GM23338 (cell line): ENCODE measurements around the gene FPR1. TPM values are rescaled to one million over a fixed set of nuclear protein-coding genes. Genes with fewer than 3 reads are reported as not detected.

Experiments used
- ATAC-seq: fragments of 200-7000 bp; cut with Tn5 transposase; 3 replicates; pipeline ENCODE4 v1.9.1; 2020
- DNase-seq: peaks from one replicate; pipeline ENCODE4 v3.0.0-alpha.2; 2015; ENCODE audit warnings: low spot score
- H2AFZ ChIP-seq: fragments of 200-600 bp; sonication (generic); 2 replicates; pipeline ENCODE4 v1.8.0; 2016; ENCODE audit warnings: antibody characterized with exemption, mild to moderate bottlenecking, moderate library complexity
- H3F3A ChIP-seq: fragments of 200-600 bp; sonication (generic); replicated peaks from 2 replicates; pipeline ENCODE4 v1.8.0; 2017; ENCODE audit warnings: antibody characterized with exemption, mixed run types, low read depth
- H3K27ac ChIP-seq: fragments of 200-600 bp; sonication (generic); 2 replicates; pipeline ENCODE4 v1.6.1; 2016; ENCODE audit warnings: low read depth
- H3K27me3 ChIP-seq: fragments of 200-600 bp; sonication (generic); 2 replicates; pipeline ENCODE4 v1.8.0; 2016; ENCODE audit warnings: mild to moderate bottlenecking, mixed run types, moderate library complexity; ENCODE audit not compliant: insufficient read depth
- H3K36me3 ChIP-seq: fragments of 200-600 bp; sonication (generic); 2 replicates; pipeline ENCODE4 v1.8.0; 2016; ENCODE audit warnings: mild to moderate bottlenecking; ENCODE audit not compliant: insufficient read depth
- H3K4me1 ChIP-seq: fragments of 200-600 bp; sonication (generic); 2 replicates; pipeline ENCODE4 v1.8.0; 2016; ENCODE audit warnings: mild to moderate bottlenecking, moderate library complexity; ENCODE audit not compliant: insufficient read depth
- H3K4me2 ChIP-seq: fragments of 200-600 bp; sonication (generic); 2 replicates; pipeline ENCODE4 v1.7.1; 2017; ENCODE audit warnings: mixed run types
- H3K4me3 ChIP-seq: fragments of 200-600 bp; sonication (generic); 2 replicates; pipeline ENCODE4 v1.6.1; 2016; ENCODE audit warnings: mixed run types
- H3K79me2 ChIP-seq: fragments of 200-600 bp; sonication (generic); replicated peaks from 2 replicates; pipeline ENCODE4 v1.8.0; 2017; ENCODE audit warnings: mild to moderate bottlenecking; ENCODE audit not compliant: insufficient read depth
- H3K9me2 ChIP-seq: fragments of 200-600 bp; sonication (generic); 2 replicates; pipeline ENCODE4 v1.8.0; 2017; ENCODE audit not compliant: insufficient read depth
- H4K20me1 ChIP-seq: fragments of 200-600 bp; sonication (generic); replicated peaks from 2 replicates; pipeline ENCODE4 v1.8.0; 2017; ENCODE audit warnings: mild to moderate bottlenecking; ENCODE audit not compliant: insufficient read depth
- H3K27ac Mint-ChIP-seq: 2 replicates; pipeline ENCODE4 v1.8.0; 2020; ENCODE audit warnings: inconsistent platforms, mild to moderate bottlenecking, moderate library complexity, mixed read lengths
- H3K27me3 Mint-ChIP-seq: 3 replicates; pipeline ENCODE4 v1.8.0; 2022; ENCODE audit warnings: low read depth, mild to moderate bottlenecking, moderate library complexity, mixed read lengths, inconsistent platforms; ENCODE audit not compliant: insufficient read depth, poor library complexity
- H3K36me3 Mint-ChIP-seq: 3 replicates; pipeline ENCODE4 v1.8.0; 2021; ENCODE audit warnings: low read depth, mild to moderate bottlenecking, inconsistent platforms, moderate library complexity, mixed read lengths
- H3K4me1 Mint-ChIP-seq: 3 replicates; pipeline ENCODE4 v1.8.0; 2020; ENCODE audit warnings: mild to moderate bottlenecking, inconsistent platforms, mixed read lengths
- H3K4me3 Mint-ChIP-seq: 3 replicates; pipeline ENCODE4 v1.8.0; 2021; ENCODE audit warnings: moderate library complexity, mild to moderate bottlenecking, inconsistent platforms, mixed read lengths
- H3K9me3 Mint-ChIP-seq: 3 replicates; pipeline ENCODE4 v1.8.0; 2020; ENCODE audit warnings: moderate library complexity, mild to moderate bottlenecking, inconsistent platforms, mixed read lengths
- CREB1 ChIP-seq: fragments of 250-450 bp; sonication (Bioruptor Pico); IDR thresholded peaks from 2 replicates; pipeline ENCODE4 v1.5.0; 2020; ENCODE audit warnings: low read depth, mild to moderate bottlenecking, moderate library complexity
- EZH2 ChIP-seq: fragments of 200-600 bp; sonication (generic); IDR thresholded peaks from one replicate; pipeline ENCODE4 v1.8.0; 2017; ENCODE audit warnings: antibody characterized with exemption, mild to moderate bottlenecking, low read depth; ENCODE audit not compliant: unreplicated experiment
- EZH2phosphoT487 ChIP-seq: fragments of 200-600 bp; sonication (generic); IDR thresholded peaks from one replicate; pipeline ENCODE4 v1.8.1; 2018; ENCODE audit warnings: antibody characterized with exemption; ENCODE audit not compliant: unreplicated experiment
- JUNB ChIP-seq: IDR thresholded peaks from one replicate; pipeline ENCODE4 v1.6.1; 2016; ENCODE audit warnings: antibody characterized with exemption; ENCODE audit not compliant: unreplicated experiment
- NANOG ChIP-seq: IDR thresholded peaks from 2 replicates; pipeline ENCODE4 v1.6.1; 2016; ENCODE audit warnings: antibody characterized with exemption, borderline replicate concordance
- POLR2AphosphoS5 ChIP-seq: IDR thresholded peaks from 2 replicates; pipeline ENCODE4 v1.6.1; 2016; ENCODE audit warnings: antibody characterized with exemption, low read depth
- STAT1 ChIP-seq: IDR thresholded peaks from one replicate; pipeline ENCODE4 v1.6.1; 2016; ENCODE audit warnings: antibody characterized with exemption; ENCODE audit not compliant: unreplicated experiment
- ZNF114 ChIP-seq: fragments of 250-450 bp; sonication (Bioruptor Pico); IDR thresholded peaks from 2 replicates; pipeline ENCODE4 v1.5.0; 2020; ENCODE audit warnings: mild to moderate bottlenecking, moderate library complexity
- ZNF331 ChIP-seq: fragments of 250-450 bp; sonication (Bioruptor Pico); IDR thresholded peaks from 2 replicates; pipeline ENCODE4 v1.5.0; 2020; ENCODE audit warnings: low read depth, mild to moderate bottlenecking, moderate library complexity
- polyA plus RNA-seq: library from polyadenylated mRNA; unstranded; fragments of >200 nt; fragmentation: Nextera tagmentation; extraction: Ambion mirVana; gene quantifications from 2 replicates; pipeline ENCODE4 v1.2.1, GENCODE V29; 2016
- total RNA-seq: library from RNA; depleted of rRNA; stranded (reverse); fragments of >200 nt; shearing (Covaris generic); gene quantifications from 2 replicates; pipeline ENCODE4 v1.2.3, GENCODE V29; 2014
- TF ChIP-seq, protein P1 (sequence below): IDR thresholded peaks from one replicate; pipeline ENCODE4 v1.6.1; 2018; ENCODE audit warnings: antibody characterized with exemption; ENCODE audit not compliant: unreplicated experiment
- TF ChIP-seq, protein P2 (sequence below), 2 experiments: fragments of 200-600 bp in 1 of 2; sonication (generic) in 1 of 2; conservative IDR thresholded peaks; 2 replicates each; pipeline versions ENCODE4 v1.5.1 to v1.6.1; 2016 to 2017; ENCODE audit warnings: antibody characterized with exemption in 2 of 2, low read depth in 2 of 2, mild to moderate bottlenecking in 2 of 2, moderate library complexity in 1 of 2
- TF ChIP-seq, protein P3 (sequence below): IDR thresholded peaks from 2 replicates; pipeline ENCODE4 v1.6.1; 2016; ENCODE audit warnings: antibody characterized with exemption
- TF ChIP-seq, protein P4 (sequence below): fragments of 250-450 bp; sonication (Bioruptor Pico); IDR thresholded peaks from 2 replicates; pipeline ENCODE4 v1.5.0; 2020; ENCODE audit warnings: mild to moderate bottlenecking, moderate library complexity

Gene FPR1
- total and polyA plus RNA-seq, 2 experiments from 2014 or later, result not detected

DNA sequence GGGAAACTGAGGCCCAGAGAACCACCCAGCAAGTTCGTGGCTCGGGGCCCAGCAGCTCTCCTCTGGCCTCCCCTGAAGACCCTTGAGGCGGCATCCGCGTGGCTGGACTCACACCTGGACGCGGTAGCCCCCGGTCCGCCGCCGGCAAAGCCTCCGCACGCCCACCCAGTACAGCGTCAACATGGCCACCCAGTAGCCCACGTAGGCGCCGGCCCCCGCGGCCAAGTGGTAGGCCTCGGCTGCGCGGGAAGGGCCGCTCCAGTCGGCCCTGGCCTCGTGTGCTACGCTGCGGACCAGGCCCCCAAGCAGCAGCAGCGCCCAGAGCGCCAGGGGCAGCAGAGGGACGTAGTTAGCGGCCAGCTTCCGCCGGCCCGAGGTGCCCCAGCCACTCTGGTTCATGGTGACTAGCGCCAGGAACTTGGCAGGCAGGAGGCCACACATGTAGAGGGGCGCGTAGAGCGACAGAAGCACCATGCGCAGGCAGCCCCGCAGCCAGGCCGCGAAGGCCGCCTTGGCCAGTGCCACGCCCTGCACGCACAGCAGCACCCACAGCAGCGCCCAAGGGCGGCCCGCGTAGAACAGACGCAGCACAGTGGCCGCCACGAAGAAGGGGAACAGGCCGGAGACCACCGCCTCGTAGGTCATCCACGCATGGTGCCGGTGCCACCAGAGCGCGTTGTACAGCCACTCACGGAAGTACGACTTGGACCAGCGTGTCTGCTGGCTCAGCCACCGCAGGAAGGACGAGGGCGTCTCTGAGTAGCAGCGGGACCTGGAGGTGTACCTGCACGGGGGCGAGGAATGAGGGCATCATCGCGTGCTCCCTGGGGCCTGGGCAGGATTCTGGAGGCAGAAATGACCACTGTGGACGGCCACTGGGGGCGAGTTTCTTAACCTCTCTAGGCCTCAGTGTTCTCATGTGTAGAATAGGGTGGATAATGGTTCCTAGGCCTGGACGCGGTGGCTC is 38.1 kb downstream of the FPR1 start:
- ATAC-seq, result no peak; the same call in 2 of the 3 replicates
- H3K27ac Mint-ChIP-seq, result no peak overlapping the region
- H3K9me3 Mint-ChIP-seq, result peaks cover under 1% of the 10 kb centered on the region; the same call in 2 of the 3 replicates

More for the DNA sequence above, 38.1 kb downstream of the FPR1 start:
- TF ChIP-seq POLR2AphosphoS5 (no peak), JUNB (no peak), EZH2 (no peak), ZNF331 (CRISPR knock-in tag) (no peak), ZNF114 (CRISPR knock-in tag) (no peak), NANOG (no peak), STAT1 (no peak), EZH2phosphoT487 (no peak), CREB1 (CRISPR knock-in tag) (no peak)
- TF ChIP-seq, protein P1, sequence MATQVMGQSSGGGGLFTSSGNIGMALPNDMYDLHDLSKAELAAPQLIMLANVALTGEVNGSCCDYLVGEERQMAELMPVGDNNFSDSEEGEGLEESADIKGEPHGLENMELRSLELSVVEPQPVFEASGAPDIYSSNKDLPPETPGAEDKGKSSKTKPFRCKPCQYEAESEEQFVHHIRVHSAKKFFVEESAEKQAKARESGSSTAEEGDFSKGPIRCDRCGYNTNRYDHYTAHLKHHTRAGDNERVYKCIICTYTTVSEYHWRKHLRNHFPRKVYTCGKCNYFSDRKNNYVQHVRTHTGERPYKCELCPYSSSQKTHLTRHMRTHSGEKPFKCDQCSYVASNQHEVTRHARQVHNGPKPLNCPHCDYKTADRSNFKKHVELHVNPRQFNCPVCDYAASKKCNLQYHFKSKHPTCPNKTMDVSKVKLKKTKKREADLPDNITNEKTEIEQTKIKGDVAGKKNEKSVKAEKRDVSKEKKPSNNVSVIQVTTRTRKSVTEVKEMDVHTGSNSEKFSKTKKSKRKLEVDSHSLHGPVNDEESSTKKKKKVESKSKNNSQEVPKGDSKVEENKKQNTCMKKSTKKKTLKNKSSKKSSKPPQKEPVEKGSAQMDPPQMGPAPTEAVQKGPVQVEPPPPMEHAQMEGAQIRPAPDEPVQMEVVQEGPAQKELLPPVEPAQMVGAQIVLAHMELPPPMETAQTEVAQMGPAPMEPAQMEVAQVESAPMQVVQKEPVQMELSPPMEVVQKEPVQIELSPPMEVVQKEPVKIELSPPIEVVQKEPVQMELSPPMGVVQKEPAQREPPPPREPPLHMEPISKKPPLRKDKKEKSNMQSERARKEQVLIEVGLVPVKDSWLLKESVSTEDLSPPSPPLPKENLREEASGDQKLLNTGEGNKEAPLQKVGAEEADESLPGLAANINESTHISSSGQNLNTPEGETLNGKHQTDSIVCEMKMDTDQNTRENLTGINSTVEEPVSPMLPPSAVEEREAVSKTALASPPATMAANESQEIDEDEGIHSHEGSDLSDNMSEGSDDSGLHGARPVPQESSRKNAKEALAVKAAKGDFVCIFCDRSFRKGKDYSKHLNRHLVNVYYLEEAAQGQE, result no peak
- TF ChIP-seq, protein P2, sequence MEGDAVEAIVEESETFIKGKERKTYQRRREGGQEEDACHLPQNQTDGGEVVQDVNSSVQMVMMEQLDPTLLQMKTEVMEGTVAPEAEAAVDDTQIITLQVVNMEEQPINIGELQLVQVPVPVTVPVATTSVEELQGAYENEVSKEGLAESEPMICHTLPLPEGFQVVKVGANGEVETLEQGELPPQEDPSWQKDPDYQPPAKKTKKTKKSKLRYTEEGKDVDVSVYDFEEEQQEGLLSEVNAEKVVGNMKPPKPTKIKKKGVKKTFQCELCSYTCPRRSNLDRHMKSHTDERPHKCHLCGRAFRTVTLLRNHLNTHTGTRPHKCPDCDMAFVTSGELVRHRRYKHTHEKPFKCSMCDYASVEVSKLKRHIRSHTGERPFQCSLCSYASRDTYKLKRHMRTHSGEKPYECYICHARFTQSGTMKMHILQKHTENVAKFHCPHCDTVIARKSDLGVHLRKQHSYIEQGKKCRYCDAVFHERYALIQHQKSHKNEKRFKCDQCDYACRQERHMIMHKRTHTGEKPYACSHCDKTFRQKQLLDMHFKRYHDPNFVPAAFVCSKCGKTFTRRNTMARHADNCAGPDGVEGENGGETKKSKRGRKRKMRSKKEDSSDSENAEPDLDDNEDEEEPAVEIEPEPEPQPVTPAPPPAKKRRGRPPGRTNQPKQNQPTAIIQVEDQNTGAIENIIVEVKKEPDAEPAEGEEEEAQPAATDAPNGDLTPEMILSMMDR (conservative IDR thresholded peaks at IDR 0.05; ENCODE audit: low read depth in 2 of 2), result no peak
- TF ChIP-seq, protein P3, sequence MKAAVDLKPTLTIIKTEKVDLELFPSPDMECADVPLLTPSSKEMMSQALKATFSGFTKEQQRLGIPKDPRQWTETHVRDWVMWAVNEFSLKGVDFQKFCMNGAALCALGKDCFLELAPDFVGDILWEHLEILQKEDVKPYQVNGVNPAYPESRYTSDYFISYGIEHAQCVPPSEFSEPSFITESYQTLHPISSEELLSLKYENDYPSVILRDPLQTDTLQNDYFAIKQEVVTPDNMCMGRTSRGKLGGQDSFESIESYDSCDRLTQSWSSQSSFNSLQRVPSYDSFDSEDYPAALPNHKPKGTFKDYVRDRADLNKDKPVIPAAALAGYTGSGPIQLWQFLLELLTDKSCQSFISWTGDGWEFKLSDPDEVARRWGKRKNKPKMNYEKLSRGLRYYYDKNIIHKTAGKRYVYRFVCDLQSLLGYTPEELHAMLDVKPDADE, result no peak
- TF ChIP-seq, protein P4, sequence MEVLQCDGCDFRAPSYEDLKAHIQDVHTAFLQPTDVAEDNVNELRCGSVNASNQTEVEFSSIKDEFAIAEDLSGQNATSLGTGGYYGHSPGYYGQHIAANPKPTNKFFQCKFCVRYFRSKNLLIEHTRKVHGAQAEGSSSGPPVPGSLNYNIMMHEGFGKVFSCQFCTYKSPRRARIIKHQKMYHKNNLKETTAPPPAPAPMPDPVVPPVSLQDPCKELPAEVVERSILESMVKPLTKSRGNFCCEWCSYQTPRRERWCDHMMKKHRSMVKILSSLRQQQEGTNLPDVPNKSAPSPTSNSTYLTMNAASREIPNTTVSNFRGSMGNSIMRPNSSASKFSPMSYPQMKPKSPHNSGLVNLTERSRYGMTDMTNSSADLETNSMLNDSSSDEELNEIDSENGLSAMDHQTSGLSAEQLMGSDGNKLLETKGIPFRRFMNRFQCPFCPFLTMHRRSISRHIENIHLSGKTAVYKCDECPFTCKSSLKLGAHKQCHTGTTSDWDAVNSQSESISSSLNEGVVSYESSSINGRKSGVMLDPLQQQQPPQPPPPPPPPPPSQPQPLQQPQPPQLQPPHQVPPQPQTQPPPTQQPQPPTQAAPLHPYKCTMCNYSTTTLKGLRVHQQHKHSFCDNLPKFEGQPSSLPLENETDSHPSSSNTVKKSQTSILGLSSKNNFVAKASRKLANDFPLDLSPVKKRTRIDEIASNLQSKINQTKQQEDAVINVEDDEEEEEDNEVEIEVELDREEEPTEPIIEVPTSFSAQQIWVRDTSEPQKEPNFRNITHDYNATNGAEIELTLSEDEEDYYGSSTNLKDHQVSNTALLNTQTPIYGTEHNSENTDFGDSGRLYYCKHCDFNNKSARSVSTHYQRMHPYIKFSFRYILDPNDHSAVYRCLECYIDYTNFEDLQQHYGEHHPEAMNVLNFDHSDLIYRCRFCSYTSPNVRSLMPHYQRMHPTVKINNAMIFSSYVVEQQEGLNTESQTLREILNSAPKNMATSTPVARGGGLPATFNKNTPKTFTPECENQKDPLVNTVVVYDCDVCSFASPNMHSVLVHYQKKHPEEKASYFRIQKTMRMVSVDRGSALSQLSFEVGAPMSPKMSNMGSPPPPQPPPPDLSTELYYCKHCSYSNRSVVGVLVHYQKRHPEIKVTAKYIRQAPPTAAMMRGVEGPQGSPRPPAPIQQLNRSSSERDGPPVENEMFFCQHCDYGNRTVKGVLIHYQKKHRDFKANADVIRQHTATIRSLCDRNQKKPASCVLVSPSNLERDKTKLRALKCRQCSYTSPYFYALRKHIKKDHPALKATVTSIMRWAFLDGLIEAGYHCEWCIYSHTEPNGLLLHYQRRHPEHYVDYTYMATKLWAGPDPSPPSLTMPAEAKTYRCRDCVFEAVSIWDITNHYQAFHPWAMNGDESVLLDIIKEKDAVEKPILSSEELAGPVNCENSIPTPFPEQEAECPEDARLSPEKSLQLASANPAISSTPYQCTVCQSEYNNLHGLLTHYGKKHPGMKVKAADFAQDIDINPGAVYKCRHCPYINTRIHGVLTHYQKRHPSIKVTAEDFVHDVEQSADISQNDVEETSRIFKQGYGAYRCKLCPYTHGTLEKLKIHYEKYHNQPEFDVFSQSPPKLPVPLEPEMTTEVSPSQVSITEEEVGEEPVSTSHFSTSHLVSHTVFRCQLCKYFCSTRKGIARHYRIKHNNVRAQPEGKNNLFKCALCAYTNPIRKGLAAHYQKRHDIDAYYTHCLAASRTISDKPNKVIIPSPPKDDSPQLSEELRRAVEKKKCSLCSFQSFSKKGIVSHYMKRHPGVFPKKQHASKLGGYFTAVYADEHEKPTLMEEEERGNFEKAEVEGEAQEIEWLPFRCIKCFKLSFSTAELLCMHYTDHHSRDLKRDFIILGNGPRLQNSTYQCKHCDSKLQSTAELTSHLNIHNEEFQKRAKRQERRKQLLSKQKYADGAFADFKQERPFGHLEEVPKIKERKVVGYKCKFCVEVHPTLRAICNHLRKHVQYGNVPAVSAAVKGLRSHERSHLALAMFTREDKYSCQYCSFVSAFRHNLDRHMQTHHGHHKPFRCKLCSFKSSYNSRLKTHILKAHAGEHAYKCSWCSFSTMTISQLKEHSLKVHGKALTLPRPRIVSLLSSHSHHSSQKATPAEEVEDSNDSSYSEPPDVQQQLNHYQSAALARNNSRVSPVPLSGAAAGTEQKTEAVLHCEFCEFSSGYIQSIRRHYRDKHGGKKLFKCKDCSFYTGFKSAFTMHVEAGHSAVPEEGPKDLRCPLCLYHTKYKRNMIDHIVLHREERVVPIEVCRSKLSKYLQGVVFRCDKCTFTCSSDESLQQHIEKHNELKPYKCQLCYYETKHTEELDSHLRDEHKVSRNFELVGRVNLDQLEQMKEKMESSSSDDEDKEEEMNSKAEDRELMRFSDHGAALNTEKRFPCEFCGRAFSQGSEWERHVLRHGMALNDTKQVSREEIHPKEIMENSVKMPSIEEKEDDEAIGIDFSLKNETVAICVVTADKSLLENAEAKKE (CRISPR knock-in tag), result no peak
- DNase-seq, result no peak
- H3K4me2 ChIP-seq, result no peak overlapping the region
- no peaks in the 10 kb centered on the region for H3K79me2 ChIP-seq
- no peaks in the 10 kb centered on the region for H3F3A ChIP-seq
- no peaks in the 10 kb centered on the region for H4K20me1 ChIP-seq
- no peak overlapping the region for H3K27ac ChIP-seq
- H3K4me3 ChIP-seq, result no peak overlapping the region
- no peaks in the 10 kb centered on the region; the same call in 1 of the 2 replicates for H3K4me1 ChIP-seq
- Mint-ChIP-seq H3K27me3 (peaks cover 19% of the 10 kb centered on the region), H3K4me3 (no peak overlapping the region), H3K36me3 (no peaks in the 10 kb centered on the region; the same call in 1 of the 3 replicates), H3K4me1 (peaks cover under 1% of the 10 kb centered on the region; the same call in 1 of the 3 replicates)
- no peak overlapping the region for H2AFZ ChIP-seq
- H3K9me2 ChIP-seq, result no peaks in the 10 kb centered on the region
- H3K27me3 ChIP-seq, result peaks cover 24% of the 10 kb centered on the region
- H3K36me3 ChIP-seq, result no peaks in the 10 kb centered on the region
